ENCODE results near the gene TAF1B.

Gene TAF1B

DNA sequence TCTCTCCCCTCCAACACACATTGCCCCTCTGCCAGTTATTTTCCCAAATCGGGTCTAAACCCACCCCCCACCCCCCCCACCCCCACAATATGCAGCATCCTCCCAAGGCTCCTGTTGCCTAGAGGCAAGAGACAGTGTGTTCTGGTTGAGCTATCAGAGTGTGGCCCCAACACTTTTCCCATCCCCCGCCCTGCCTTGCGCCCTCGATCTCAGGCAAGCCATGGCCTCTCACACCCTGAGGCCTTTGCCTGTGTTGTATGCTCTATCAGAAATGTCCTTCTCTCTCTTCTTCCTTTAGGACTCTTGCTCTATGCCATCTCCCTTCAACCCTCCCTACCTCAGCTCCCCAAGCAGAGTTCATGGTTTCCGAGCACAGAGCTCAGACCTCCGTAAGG, 98.7 kb downstream of the TAF1B start:
- DNase-seq (ENCODE audit: low spot score), result no peak

DNA sequence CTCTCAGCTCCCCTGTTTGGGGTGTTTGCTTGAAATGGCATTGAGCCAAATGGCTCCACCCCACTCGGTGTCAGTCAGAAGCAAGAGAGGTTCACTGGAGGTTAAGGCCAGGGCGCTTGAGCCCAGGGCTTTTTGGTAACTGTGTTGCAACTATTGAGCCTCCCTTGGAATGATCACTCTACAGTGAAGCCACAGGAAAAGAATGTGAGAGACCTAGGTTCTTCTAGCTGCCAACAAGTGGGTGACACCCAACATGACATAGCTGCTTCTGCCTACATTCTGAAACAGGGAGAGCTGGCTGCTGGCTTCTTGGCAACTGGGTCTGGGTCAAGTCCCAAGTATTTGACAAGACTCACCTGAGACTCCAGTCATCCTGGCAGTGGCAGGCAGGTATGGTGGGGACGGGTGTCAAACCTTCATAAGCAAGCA, 101.1 kb downstream of the TAF1B start:
- DNase-seq (ENCODE audit: low spot score), result no peak

DNA sequence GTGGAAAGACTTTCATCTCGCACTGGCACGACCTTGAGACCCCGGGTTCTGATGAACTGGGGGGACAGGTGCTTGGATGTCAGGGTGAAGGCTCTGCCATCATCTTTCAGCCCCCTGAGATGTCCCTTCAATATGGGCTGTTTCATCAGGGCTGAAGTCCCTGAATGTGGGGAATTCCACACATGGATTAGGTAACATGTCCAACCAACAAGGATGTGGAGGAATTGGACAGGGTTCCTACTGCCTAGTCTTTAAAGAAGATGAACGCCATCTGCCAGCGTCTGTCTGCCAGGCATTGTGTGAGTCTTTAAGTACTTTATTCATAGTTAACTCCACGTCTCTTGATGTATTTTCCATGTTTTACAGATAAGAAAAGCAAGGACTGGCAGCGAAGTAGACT, 102.3 kb downstream of the TAF1B start:
- no peak for DNase-seq (ENCODE audit: low spot score)

DNA sequence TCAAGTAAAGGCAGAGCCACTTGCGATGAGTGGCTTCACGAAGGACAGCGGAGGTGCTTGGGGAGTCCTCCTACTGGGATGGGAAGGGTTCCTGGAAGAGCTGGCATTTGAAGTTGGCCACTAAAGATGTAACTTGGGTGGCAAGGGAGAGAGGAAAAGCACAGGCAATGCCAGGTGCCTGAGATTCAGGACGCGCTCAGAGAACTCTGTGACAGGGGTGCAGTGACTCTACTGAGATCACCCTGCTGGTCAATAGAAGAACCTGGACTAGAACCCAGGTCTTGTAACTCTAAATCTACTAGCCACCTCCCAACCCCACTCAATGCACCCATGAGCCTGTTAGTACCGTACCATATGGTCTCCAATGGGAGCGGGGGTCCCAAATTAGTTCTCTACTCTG, 102.8 kb downstream of the TAF1B start:
- no peak for DNase-seq (ENCODE audit: low spot score)

DNA sequence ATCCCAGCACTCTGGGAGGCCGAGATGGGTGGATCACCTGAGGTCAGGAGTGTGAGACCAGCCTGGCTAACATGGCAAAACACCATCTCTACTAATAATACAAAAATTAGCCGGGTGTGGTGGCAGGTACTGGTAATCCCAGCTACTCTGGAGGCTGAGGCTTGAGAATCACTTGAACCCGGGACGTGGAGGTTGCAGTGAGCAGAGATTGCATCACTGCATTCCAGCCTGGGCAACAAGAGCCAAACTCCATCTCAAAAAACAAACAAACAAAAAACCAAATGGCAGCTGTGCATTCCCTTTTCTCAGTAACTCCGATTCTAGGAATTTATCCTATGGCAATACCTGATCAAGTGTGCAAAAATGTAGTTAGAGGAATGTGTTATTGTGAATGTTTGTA, 103.5 kb downstream of the TAF1B start:
- no peak for DNase-seq (ENCODE audit: low spot score)

DNA sequence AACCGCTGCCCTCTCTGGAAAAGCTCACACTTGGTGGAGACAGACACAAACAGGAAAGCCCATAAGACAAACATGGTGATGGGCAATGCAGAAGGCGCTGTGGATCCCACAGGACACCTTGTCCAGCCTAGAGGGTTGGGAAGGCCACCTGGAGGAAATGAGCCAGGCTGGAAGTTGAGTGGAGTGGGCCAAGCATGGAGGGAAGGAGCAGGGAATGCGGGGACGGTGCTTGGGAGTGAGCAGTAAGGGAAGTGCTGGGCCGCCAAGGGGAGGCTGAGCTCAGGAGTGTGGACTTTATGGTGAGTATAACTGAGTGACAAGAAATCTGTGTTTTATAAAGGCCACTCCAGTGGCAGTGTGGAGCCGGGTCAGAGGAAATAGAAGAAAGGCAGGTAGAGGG, 105.4 kb downstream of the TAF1B start:
- DNase-seq (ENCODE audit: low spot score), result no peak

DNA sequence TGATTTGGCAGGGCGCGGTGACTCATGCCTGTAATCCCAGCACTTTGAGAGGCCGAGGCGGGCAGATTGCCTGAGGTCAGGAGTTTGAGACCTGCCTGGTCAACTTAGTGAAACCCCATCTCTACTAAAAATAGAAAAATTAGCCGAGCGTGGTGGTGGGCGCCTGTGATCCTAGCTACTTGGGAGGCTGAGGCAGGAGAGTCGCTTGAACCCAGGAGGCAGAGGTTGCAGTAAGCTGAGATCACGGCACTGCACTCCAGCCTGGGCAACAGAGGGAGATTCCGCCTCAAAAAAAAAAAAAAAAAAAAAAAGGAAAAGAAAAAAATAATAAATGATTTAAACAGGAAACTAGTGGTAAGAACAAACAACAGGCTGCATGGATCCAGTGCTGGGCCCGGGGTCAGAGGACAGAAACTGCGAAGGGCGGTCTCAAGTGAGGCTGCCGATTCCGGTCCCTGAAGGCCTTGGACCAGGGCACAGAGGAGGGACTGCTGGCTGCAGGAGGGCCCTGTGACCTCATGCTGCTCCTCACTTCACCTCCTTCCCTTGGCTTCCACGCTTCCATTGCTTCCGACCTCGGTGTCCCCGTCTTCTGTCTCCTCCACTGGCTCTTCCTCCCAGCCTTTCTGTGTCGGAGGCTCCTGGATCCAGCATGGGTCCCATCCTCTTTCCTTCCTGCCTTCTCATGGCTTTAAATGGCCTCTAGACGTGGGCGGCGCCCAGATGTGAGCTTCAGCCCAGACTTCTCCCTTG, 106.1 kb downstream of the TAF1B start:
- DNase-seq (ENCODE audit: low spot score), result no peak

DNA sequence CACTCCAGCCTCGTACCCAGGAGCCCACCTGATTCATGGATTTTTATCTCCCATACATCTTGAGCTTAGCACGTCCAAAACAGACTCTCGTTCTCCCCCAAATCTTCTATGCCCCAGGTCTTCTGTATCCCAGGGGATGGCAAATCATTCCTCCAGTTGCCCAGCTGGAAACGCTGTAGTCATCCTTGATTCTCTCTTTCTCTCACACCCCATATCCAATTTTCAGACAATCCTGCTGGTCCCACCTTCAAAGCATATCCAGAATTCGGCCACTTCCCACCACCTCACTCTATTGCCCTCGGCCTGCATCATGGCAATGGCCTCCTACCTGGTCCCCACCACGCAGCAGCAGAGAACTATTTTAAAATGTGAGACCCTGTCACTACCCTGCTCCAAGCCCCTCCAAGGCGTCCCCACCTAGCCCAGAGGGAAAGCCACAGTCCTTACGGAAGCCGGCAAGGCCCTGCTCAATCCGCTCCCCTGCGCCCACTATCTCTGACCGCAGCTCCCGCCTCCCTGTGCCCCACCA, 106.8 kb downstream of the TAF1B start:
- no peak for DNase-seq (ENCODE audit: low spot score)

DNA sequence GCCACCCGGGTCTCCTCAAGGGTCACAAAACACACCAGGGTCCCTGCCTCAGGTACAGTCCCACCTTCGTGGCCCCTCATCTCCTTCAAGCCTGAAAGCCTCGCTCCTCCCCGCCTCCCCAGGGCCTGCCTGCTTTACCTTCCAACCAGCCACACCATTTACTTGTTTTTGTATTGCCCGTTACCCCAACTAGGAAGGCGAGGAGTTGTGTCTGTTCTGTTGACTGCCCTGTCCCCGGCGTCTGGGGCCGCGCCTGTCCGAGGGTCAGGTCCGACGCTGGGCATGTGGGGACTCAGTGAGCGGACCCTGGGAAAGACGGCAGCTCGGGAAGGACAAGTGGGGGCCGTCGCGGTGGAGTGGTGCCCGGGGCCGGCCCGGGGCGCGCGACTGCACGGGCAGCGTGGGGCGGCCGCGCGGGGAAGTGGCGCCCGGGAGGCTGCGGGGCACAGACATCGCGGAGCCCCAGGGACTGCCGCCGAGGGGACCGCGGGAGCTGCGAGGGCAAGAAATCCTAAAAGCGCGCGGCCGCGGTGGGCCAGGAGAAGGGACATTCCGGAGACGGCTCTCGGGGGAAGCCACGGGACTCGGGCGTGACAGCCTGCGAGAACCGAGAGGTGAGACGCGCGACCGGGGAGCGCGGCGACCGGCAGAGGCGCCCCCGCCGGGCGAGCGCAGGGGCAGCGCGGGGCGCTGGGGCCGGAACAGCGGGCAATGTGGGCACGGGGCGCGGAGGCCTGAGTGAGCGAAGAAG, 107.4 kb downstream of the TAF1B start:
- no peak for DNase-seq (ENCODE audit: low spot score)

DNA sequence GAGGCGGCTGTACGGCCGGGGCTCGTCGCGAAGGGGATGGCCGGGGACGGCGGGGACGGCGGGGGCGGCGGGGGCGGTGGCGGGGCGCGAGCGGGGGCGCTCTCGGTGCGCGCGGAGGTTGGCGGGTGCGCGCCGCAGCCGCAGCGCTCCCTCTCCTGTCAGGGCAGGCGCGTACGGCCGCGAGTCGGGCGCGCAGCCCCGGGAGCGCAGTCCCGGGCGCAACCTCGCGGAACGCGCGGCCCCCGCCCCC, 107.9 kb downstream of the TAF1B start:
- peak; percentile 94 for DNase-seq (ENCODE audit: low spot score)

DNA sequence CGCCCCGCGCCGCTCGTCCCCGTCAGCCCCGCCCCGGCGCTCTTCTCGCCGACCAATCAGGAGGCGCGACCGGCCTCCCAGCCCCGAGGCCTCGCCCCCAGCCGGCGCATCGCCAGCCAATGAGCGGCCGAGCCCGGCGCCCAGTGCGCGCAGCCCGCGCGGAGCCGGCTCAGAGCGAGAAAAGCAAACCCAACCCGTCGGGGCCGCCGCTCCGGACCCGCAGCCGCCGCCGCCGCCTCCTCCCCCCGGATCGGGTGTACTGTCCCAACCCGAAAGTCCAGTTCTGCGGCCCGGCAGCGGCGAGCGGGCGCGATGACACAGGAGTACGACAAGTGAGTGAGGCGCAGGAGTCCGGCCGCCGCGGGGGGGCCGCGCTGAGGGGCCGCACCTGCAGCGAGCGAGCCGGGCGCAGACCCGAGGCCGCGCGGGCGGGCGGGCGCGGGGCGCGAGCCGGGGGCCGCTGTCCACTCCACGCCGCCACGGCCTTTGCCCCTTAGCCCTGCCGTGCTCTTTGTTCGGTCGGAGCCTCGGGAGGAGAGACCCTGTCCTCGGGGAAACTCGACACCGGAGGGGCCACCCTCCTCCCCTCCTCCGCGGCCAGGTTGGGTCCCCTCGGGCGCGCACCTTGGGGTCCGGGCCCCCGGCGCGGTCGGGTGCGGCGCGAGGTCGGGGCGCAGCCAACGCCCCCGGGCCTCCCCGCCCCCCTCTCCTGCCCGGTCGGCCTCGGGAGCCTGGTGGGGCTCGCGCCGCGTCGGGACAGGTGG, 108.4 kb downstream of the TAF1B start, which contains the start of gene GRHL1:
TSS of gene GRHL1 (plus strand) at position 172 of the 764 bp plus-strand sequence. CDS start at position 313, 141 bp downstream.
- DNase-seq (ENCODE audit: low spot score), result no peak

DNA sequence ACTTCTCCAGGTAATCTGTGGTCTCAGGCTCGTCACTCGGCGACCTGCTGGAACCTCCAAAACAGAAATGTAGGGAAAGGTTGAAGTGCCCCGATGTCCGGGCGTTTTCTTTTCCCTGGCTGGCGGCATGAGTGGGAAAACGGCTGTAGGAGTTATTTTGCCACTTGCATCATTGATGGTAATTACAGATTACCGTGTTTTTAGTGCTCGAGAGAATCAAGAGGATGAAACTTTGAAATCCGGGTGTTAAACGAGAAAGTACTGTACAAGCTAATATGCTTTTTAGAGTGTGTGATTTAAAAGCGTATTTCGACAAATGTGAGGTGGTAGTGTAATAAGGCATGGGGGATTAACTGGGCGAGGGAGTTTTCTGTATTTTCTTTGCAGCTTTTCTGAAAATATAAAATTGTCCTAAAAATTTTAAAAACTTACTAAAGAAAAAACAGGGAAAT, 109.0 kb downstream of the TAF1B start:
- DNase-seq (ENCODE audit: low spot score), result no peak

DNA sequence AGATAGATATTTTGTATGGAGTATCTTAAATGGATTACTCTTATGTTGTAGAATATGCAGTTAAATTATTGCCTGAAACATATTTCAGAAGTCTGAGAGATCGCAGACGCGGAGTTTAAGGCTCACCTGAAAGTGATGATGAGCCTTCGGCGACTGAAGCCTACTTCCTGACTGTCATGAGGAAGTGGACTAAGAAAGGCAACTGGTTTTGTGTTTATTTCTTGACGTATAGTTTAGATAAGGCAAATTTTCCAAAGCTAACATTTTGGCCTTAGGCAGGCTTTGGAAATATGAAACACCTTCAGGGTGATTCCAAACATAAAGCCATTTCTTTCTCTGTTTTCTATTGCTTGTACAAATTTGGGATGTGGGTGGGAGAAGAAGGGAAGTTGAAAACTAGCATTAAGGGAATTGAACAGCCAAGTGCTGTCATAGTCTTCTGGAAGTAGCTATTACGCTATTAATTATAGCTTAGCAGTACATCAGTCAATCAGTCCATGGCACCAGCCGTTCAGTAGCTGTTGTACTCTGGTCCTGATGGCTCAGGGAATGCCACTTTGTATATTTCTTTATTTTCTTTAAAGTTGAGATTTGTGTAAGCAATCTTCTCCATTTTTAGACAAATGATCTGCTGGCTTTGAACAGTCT, 109.7 kb downstream of the TAF1B start:
- DNase-seq (ENCODE audit: low spot score), result no peak

DNA sequence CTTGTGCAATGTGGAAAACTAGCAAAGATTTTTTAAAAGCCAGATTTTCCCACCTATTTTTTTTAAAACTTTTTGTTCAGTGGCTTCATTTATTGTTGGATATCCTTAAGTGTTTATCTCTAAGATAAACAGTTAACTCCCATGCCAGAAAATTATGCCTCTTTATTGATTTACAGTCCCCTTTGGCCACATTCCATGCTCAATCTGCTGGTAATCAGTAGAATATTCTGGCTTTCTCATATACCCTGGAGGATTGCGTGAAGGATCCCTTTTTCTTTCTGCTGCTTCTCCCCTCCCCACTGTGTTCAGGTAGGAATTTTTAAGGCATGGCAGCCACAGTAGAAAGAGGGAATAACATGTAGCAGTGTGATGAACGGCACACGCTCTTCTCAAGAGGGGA, 110.9 kb downstream of the TAF1B start:
- no peak for DNase-seq (ENCODE audit: low spot score)

DNA sequence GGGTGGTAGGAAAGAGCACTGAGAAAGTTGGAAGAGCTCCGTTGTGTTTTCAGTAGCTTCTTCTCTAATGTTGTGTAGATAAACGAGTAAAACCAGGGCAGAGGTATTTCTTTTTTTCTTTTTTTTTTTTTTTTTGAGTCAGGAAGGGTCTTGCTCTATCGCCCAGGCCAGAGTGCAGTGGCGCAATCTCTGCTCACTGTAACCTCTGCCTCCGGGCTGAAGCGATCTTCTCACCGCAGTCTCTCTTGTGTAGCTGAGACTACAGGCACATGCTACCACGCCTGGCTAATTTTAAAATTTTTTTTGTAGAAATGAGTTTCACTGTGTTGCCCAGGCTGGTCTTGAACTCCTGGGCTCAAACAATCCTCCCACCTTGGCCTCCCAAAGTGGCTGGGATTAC, 114.8 kb downstream of the TAF1B start:
- no peak for DNase-seq (ENCODE audit: low spot score)

DNA sequence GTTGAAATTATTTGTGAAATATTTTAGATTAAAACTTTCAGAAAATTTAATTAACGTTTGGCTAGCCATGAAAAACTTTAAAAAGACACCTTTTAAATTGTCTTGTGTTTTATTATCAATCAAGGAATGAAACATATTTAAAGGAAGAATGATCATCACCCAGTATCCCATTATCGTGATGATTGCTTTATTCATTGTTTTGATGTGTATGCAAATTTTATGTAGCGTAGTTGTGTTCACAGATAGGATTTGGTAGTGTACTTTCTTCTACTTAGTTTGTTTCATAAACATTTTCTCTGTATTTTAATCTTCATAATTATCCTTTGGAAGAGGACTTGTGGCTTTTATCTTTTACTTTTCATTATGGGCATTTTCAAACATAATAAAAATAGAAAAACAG, 116.0 kb downstream of the TAF1B start:
- DNase-seq (ENCODE audit: low spot score), result no peak

DNA sequence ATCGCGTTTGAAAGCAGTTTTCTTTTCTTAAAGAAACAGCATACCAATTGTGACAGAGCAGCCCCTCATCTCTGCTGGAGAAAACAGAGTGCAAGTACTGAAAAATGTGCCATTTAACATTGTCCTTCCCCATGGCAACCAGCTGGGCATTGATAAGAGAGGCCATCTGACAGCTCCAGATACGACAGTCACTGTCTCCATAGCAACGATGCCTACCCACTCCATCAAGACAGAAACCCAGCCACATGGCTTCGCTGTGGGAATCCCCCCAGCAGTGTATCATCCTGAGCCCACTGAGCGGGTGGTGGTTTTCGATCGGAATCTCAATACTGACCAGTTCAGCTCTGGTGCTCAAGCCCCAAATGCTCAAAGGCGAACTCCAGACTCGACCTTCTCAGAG, 117.7 kb downstream of the TAF1B start:
- DNase-seq (ENCODE audit: low spot score), result peak; percentile 69

DNA sequence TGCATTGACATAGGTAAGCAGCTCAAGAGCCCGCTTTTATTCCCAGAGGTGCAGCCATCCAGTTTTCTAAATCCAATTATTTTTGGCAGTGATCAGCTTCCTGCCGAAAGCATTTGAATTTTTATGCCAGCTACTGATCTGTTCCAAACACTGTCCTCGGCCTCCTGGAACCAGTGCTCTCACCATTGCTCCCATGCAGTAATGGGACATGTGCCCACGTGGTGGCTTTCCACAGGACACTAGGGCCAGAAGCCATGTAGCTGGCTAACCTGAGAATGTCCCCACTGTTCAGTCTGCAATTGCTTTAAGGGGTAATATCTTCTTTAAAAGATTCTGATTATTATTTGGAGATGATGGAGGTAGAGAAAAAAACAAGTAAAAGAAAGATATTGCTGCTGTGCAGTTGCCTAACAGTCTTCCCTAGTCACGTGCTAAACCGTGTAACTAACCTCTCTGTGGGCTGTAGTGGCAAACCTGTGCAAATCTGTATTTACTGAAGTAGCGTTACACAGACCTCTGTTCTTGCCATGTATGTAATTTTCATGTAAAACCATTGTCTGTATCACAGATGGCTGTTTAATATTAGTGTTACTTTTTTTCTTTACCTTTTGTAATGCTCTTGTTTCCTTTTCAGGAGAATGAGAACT, 121.2 kb downstream of the TAF1B start:
- no peak for DNase-seq (ENCODE audit: low spot score)

DNA sequence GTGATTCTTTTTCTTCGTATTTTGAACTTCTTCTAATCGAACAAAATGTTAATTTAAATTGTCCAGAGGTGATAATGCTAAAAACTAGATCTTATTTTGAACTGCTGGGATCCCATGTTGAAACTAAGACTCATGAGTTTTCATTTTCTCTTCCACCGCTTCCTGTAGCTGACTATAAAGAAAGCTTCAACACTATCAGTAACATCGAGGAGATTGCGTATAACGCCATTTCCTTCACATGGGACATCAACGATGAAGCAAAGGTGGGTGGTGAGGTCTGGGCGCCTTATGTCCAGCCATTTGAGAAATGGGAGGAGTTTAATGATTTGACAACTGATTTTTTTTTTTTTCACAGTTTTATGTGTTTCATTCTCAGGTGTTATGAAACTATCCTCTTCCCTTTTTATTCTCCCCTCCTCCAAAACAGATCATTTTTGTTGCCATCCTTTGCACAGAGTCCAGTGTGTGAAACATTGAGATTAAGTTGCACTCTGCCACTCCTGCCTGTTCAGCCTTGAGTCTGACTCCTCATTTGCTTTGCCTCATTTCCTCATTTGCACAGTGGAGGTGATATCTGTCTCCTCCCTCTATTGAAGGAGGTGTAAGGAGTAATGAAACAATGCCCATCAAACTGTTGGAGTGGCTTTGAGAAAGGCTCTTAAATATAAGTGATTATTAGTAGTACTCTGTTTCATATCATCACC, 122.0 kb downstream of the TAF1B start:
- no peak for DNase-seq (ENCODE audit: low spot score)

DNA sequence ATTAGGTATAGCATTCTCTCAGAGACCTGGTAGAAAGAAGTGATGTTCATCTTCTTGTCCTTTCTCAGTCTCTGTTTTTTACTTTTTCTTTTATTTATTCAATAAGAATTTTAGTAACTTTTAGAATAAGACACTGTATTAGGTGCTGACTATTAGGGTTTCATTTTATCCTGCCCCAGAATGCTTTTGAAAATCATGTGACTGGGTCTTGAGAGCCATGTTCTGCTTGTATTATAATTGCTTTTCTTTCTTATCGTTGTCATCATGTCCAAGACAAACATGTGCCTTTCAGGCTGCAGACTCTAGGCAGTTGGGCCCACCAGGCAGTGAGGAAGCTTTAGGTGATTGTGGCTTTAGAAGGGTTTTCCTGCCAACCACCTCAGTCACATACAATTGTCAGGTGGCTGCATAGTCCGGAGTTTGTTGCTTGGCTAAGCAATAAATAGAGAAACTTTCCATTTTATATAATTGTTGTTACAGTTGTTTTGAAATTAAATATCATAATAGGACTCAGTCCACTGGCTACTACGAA, 123.3 kb downstream of the TAF1B start:
- no peak for DNase-seq (ENCODE audit: low spot score)

Measured in Ammon's horn (tissue), 1 donor.